Endothelial cell of umbilical vein (primary cell): Measurements from ENCODE around the gene KRTAP10-6. TPM values are rescaled to one million over a fixed set of nuclear protein-coding genes. Genes with fewer than 3 reads are reported as not detected.

Experiments
- BruUV-seq: library from RNA; stranded (reverse); fragments of 400-500 nt; replicated peaks from 2 replicates; lab custom pipeline; 2021; lab: Mats Ljungman, UMichigan
- CTCF ChIA-PET: fragments of 300-600, 350-600 bp; sonication (Branson Sonifier 250); formaldehyde crosslinking; loops from one replicate; lab custom pipeline; 2021; ENCODE audit warnings: antibody characterized with exemption, inconsistent platforms; lab: Charles Lee
- POLR2A ChIA-PET: fragments of 300-600, 350-600 bp; sonication (Branson Sonifier 250); formaldehyde crosslinking; loops from one replicate; lab custom pipeline; 2021; ENCODE audit warnings: antibody characterized with exemption, inconsistent platforms; lab: Charles Lee
- DNase-seq: peaks from one replicate; pipeline ENCODE4 v3.0.0-alpha.2; 2011; ENCODE audit warnings: low read depth, low spot score
- FAIRE-seq: peaks from 2 replicates; lab custom pipeline; 2011; peaks lifted over from hg19 to GRCh38; lab: Jason Lieb, UNC
- H2AFZ ChIP-seq: 2 replicates; pipeline ENCODE4 v1.6.0; 2012; ENCODE audit warnings: low read depth, low read length, control low read depth, inconsistent platforms
- H3K27ac ChIP-seq: 2 replicates; pipeline ENCODE4 v1.5.1; 2011; ENCODE audit warnings: low read depth, mild to moderate bottlenecking, control low read depth, low read length, moderate library complexity; ENCODE audit not compliant: insufficient read depth
- H3K27me3 ChIP-seq, 2 experiments: 2 replicates each; pipeline versions ENCODE4 v1.6.0 to v1.6.1; 2011; ENCODE audit warnings: low read length in 2 of 2, mixed read lengths in 1 of 2; ENCODE audit not compliant: control insufficient read depth in 2 of 2, insufficient read depth in 2 of 2
- H3K36me3 ChIP-seq, 2 experiments: 2 replicates in 1 of 2; 3 replicates in 1 of 2; pipeline ENCODE4 v1.5.1; 2011; ENCODE audit warnings: low read length in 2 of 2, mild to moderate bottlenecking in 1 of 2, moderate library complexity in 1 of 2; ENCODE audit not compliant: control insufficient read depth in 2 of 2, insufficient read depth in 2 of 2; ENCODE audit errors: extremely low read depth in 1 of 2
- H3K4me1 ChIP-seq: 3 replicates; pipeline ENCODE4 v1.5.1; 2011; ENCODE audit warnings: mild to moderate bottlenecking, low read length; ENCODE audit not compliant: control insufficient read depth, insufficient read depth; ENCODE audit errors: extremely low read depth
- H3K4me2 ChIP-seq: 2 replicates; pipeline ENCODE4 v1.6.1; 2011; ENCODE audit warnings: low read length, control low read depth, mixed read lengths; ENCODE audit not compliant: insufficient read depth
- H3K4me3 ChIP-seq, 3 experiments: fragments of 200-600 bp in 1 of 3; sonication (generic), shearing (Covaris generic) in 1 of 3; replicated peaks in 1 of 3; 2 replicates each; pipeline ENCODE4 v1.5.1; 2011 to 2016; ENCODE audit warnings: control low read depth in 3 of 3, low read length in 3 of 3, mild to moderate bottlenecking in 2 of 3, inconsistent platforms in 1 of 3, low read depth in 1 of 3, moderate library complexity in 1 of 3; ENCODE audit not compliant: insufficient read depth in 1 of 3
- H3K79me2 ChIP-seq: 2 replicates; pipeline ENCODE4 v1.6.0; 2012; ENCODE audit warnings: low read length, inconsistent platforms; ENCODE audit not compliant: control insufficient read depth, insufficient read depth
- H3K9ac ChIP-seq: replicated peaks from 2 replicates; pipeline ENCODE3; 2011; ENCODE audit warnings: low read length, control low read depth; ENCODE audit not compliant: insufficient read depth; ENCODE audit errors: extremely low read depth
- H3K9me1 ChIP-seq: replicated peaks from 3 replicates; pipeline ENCODE4 v1.6.0; 2011; ENCODE audit warnings: mild to moderate bottlenecking, low read length; ENCODE audit not compliant: control insufficient read depth, insufficient read depth; ENCODE audit errors: extremely low read depth
- H3K9me3 ChIP-seq: replicated peaks from 2 replicates; pipeline ENCODE4 v1.5.1; 2012; ENCODE audit warnings: low read length, inconsistent platforms; ENCODE audit not compliant: control insufficient read depth, insufficient read depth
- H4K20me1 ChIP-seq: replicated peaks from 2 replicates; pipeline ENCODE3; 2011; ENCODE audit warnings: mild to moderate bottlenecking, low read length; ENCODE audit not compliant: control insufficient read depth, insufficient read depth; ENCODE audit errors: extremely low read depth
- EZH2 ChIP-seq: IDR thresholded peaks from 2 replicates; pipeline ENCODE4 v1.6.1; 2012; ENCODE audit warnings: borderline replicate concordance, low read depth, mild to moderate bottlenecking, moderate library complexity, low read length, inconsistent platforms; ENCODE audit not compliant: severe bottlenecking
- FOS ChIP-seq: IDR thresholded peaks from 2 replicates; pipeline ENCODE4 v1.6.1; 2011; ENCODE audit warnings: mild to moderate bottlenecking, low read length, moderate library complexity, borderline replicate concordance; ENCODE audit not compliant: insufficient read depth
- GATA2 ChIP-seq: IDR thresholded peaks from 2 replicates; pipeline ENCODE4 v1.7.0; 2011; ENCODE audit warnings: low read depth, mild to moderate bottlenecking, moderate library complexity, mixed read lengths, low read length; ENCODE audit not compliant: insufficient read length, insufficient read depth
- JUN ChIP-seq: IDR thresholded peaks from 2 replicates; pipeline ENCODE4 v1.6.1; 2011; ENCODE audit warnings: borderline replicate concordance, low read depth; ENCODE audit not compliant: insufficient read length, insufficient read depth
- MAX ChIP-seq: IDR thresholded peaks from 2 replicates; pipeline ENCODE4 v1.6.1; 2011; ENCODE audit not compliant: insufficient read depth, insufficient read length
- MYC ChIP-seq: IDR thresholded peaks from one replicate; pipeline ENCODE4 v1.6.1; 2011; ENCODE audit warnings: mild to moderate bottlenecking, low read depth, low read length
- POLR2A ChIP-seq: IDR thresholded peaks from 2 replicates; pipeline ENCODE4 v1.6.1; 2012; ENCODE audit warnings: low read depth, mild to moderate bottlenecking, control low read depth, low read length
- POLR2AphosphoS5 ChIP-seq: IDR thresholded peaks from 2 replicates; pipeline ENCODE4 v1.6.1; 2012; ENCODE audit warnings: low read depth, mild to moderate bottlenecking, control low read depth, low read length, moderate library complexity; ENCODE audit not compliant: insufficient read depth
- dilution Hi-C: fragments of 300-500 bp; cut with MboI; formaldehyde crosslinking; loops from one replicate; pipeline ENCODE4 v1.15.0; 2019; ENCODE audit warnings: low sequenced_read_pairs; ENCODE audit not compliant: extremely low pct_ligation_motif_present
- intact Hi-C: fragments of 100-400 bp; cut with micrococcal nuclease; formaldehyde crosslinking; loops from one replicate; pipeline ENCODE4 v1.10.0; 2022
- polyA plus RNA-seq, 4 experiments: library from polyadenylated mRNA; depleted of rRNA in 3 of 4; stranded (reverse) in 3 of 4; unstranded in 1 of 4; fragments of >200 nt; gene quantifications; 2 replicates each; pipeline versions ENCODE4 v1.2.1 to v1.2.3, GENCODE V29; 2011 to 2012; ENCODE audit warnings: missing spikeins in 1 of 4
- total RNA-seq: library from RNA; stranded (reverse); gene quantifications from 2 replicates; pipeline ENCODE4 v1.2.3, GENCODE V29; 2021
- TF ChIP-seq, protein P1 (sequence below), 2 donors: IDR thresholded peaks; 1 replicate in 1 of 2; 2 replicates in 1 of 2; pipeline ENCODE4 v1.5.1; 2011; ENCODE audit warnings: low read length in 2 of 2, mild to moderate bottlenecking in 2 of 2, moderate library complexity in 2 of 2, control low read depth in 1 of 2, inconsistent platforms in 1 of 2, low read depth in 1 of 2; ENCODE audit not compliant: insufficient read depth in 1 of 2; ENCODE audit errors: extremely low read depth in 1 of 2

Gene KRTAP10-6
- total and polyA plus RNA-seq, 2 donors (not counting 3 experiments of a cell fraction or from before 2014, with no cell fraction given): not detected

GRCh38 chr21:44556879-44557278 is 35.4 kb downstream of the KRTAP10-6 start:
- Histone ChIP-seq H3K36me3 (no peaks in the 10 kb centered on the region), H2AFZ (no peak overlapping the region), H3K79me2 (no peaks in the 10 kb centered on the region), H3K27me3 (peaks cover 0 to 3% of the 10 kb centered on the region in 2 experiments), H3K9ac (no peak overlapping the region), H3K9me3 (no peaks in the 10 kb centered on the region), H4K20me1 (no peaks in the 10 kb centered on the region), H3K4me2 (no peak overlapping the region), H3K4me3 (no peak overlapping the region), H3K4me1 (no peaks in the 10 kb centered on the region), H3K27ac (no peak overlapping the region), H3K9me1 (no peaks in the 10 kb centered on the region)
- no peak for TF ChIP-seq MAX
- TF ChIP-seq GATA2: no peak
- no peak for TF ChIP-seq POLR2AphosphoS5
- no peak for TF ChIP-seq FOS
- DNase-seq: no peak
- BruUV-seq: no TSS peak
- ChIA-PET POLR2A (no interaction called here), CTCF (no interaction called here)
- intact Hi-C loops (no loop called here), dilution Hi-C loops (no loop called here)
- FAIRE-seq: no peak

DNA sequence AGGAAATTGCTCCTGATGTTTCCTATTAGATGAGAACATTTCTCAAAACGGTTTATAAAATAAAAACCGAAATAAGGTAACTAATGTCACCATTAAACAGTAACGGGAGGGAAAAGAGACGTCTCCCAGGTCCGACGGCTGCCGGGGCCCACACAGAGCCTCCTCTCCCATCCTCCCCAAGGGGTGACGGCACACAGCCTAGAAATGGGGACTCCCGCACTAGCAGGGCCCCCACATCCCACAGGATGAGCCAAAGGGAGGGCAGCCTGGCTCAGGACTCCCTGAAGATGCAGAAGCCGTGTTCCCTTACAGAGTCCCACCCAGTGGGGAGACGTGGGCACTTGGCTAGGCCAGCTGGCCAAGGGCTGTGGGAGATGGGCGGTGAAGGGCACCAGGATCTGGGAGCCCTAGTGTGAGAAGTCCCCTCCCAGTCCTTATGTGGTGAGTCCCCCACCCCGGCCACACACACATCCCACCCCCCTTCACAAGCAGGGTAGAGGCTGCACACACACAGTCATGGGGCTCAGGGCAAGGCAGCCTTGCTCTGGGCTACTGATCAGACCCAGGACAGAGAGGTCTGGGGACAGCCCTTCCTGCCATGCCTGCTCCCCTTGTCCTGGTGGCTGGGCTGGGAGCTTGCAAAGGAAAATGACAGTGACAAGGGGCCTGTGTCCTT is 37.0 kb downstream of the KRTAP10-6 start:
- BruUV-seq: no TSS peak
- Histone ChIP-seq H3K4me1 (no peaks in the 10 kb centered on the region), H2AFZ (no peak overlapping the region), H3K9me1 (no peaks in the 10 kb centered on the region), H3K79me2 (no peaks in the 10 kb centered on the region), H3K4me3 (no peak overlapping the region), H3K9me3 (no peaks in the 10 kb centered on the region), H4K20me1 (no peaks in the 10 kb centered on the region), H3K27ac (no peak overlapping the region), H3K27me3 (peaks cover 0 to 3% of the 10 kb centered on the region in 2 experiments), H3K9ac (no peak overlapping the region), H3K36me3 (no peaks in the 10 kb centered on the region), H3K4me2 (no peak overlapping the region)
- dilution Hi-C loops: no loop called here
- POLR2A ChIA-PET: no interaction called here
- CTCF ChIA-PET: no interaction called here
- TF ChIP-seq POLR2AphosphoS5 (no peak), EZH2 (no peak), FOS (no peak), POLR2A (no peak), GATA2 (no peak), MYC (no peak), JUN (no peak), MAX (no peak)
- TF ChIP-seq, protein P1, sequence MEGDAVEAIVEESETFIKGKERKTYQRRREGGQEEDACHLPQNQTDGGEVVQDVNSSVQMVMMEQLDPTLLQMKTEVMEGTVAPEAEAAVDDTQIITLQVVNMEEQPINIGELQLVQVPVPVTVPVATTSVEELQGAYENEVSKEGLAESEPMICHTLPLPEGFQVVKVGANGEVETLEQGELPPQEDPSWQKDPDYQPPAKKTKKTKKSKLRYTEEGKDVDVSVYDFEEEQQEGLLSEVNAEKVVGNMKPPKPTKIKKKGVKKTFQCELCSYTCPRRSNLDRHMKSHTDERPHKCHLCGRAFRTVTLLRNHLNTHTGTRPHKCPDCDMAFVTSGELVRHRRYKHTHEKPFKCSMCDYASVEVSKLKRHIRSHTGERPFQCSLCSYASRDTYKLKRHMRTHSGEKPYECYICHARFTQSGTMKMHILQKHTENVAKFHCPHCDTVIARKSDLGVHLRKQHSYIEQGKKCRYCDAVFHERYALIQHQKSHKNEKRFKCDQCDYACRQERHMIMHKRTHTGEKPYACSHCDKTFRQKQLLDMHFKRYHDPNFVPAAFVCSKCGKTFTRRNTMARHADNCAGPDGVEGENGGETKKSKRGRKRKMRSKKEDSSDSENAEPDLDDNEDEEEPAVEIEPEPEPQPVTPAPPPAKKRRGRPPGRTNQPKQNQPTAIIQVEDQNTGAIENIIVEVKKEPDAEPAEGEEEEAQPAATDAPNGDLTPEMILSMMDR (IDR thresholded peaks at IDR 0.05; ENCODE audit: extremely low read depth in 1 of 2, insufficient read depth in 1 of 2, low read depth in 1 of 2, low read length in 2 of 2): no peak
- intact Hi-C loops: no loop called here
- no peak for FAIRE-seq
- DNase-seq: no peak
